GM12801 (cell line): Measurements from ENCODE around the gene GP1BB.

Source experiments
- CTCF ChIP-seq: IDR thresholded peaks from one replicate; pipeline ENCODE4 v1.5.1; 2011; ENCODE audit warnings: control low read depth; ENCODE audit not compliant: insufficient read length; ENCODE audit errors: extremely low read depth

Gene GP1BB

DNA sequence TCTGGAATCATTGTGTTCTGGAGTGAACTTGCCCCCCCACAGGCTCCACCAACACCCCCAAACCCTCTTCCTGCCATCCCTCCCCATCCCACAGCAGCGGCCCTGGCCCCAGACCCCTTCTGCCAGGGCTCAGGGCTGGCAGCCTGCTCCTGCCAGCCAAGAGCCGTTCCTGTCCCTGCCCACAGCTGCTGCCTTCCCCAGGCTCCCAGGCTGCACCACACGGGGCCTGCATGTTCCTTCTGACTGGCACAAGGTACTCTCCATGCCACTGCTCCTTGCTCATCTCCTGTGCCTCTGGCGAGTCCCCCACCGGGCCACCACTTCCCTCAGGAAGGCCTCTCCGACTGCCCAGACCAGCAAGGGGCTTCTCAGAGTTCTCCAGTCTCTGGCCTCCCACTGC is 4.9 kb downstream of the GP1BB start:
- no peak for TF ChIP-seq CTCF

DNA sequence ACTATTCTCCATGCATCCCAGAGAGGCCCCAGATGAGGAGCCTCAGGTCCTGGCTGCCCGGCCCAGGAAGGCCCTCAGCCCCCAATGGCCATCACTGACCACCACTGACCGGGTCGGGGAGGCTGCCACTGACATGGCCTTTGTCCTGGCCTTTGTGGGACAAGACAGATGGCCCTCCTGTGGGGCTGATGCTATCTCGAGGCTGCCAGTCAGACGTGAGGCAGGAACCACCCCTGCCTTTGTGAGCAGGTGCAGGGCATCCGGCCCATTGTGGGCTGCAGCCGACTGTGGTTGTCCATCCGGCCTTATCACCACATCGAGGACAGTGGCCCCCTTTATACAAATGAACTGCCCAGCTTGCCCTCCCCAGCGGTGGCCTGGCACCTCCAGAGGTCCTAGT is 5.5 kb downstream of the GP1BB start:
- no peak for TF ChIP-seq CTCF

GRCh38 chr22:19729507-19729906 is 6.2 kb downstream of the GP1BB start:
- TF ChIP-seq CTCF: no peak

GRCh38 chr22:19730198-19730597 is 6.9 kb downstream of the GP1BB start:
- no peak for TF ChIP-seq CTCF

DNA sequence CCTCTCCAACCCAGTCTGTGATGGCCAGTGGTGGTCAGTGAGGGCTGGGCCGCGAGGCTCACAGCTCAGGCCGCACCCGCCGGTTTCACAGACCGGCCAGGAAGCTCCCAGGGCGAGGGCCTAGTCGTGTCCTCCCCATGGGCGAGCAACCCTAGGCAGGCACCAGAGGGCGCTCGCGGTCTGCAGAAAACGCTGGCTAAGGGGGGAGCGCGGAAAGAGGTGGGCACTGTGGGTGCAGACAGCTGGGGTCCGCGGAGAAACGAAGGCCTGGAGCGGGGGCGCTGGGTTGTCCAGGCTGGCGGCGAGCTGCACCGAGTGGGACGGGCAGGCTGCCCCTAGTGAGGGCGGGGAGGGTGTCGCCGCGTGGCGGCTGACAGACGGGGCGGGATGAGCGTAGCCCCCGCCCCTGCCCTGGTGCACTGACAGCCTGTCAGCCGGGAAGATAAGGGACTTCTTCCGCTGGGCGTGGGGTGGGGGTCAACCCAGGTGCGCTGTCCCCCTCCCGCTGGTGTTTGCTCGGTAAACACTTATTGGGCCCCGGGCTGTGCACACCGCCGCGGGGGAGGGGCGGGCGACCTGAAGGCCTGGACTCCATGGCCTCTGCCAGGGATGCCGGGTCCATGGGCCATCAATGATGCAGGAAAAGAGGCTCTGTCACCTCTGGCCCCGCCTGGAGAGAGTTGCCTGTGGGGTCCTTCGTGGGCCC is 7.5 kb downstream of the GP1BB start:
- no peak for TF ChIP-seq CTCF

DNA sequence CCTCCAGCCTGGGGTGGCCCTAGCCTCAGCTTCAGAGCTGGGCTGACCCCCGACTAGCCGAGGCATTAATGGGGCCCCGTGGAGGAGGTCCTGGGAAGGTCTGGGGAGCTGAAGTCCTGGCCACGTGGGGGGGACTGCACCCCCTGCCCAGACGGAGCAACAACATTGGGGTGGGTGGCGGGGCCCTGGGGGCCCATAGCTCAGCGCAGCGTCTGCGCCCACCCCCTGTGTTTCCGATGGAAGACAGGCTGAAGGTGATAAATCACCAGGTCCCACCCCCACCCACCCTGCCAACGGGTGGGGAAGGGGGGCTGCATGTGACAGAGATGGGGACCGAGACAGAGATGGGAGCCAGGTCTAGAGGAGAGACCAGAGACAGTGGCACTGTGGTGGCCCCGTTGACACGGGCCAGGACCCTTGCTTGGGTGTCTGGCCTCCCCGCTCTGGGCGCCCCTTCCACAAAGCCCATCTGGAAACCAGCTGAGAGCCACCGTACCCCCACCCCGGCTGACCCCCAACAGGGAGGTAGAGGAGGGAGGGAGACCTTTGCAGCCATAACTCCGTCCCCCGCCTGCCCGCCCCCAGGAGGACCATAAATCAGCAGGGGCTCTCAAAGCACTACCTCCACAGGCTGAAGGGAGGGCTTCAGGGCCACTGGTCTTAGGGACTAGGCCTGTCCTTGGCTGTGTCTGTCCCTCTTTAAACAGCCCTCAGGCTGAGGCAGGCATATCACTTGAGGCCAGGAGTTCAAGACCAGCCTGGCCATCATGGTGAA is 8.2 kb downstream of the GP1BB start:
- no peak for TF ChIP-seq CTCF

GRCh38 chr22:19732403-19733113 is 9.2 kb downstream of the GP1BB start:
- TF ChIP-seq CTCF: no peak
